Tibial nerve (tissue), 4 donors: ENCODE results near the gene EPHX1.

Source experiments
- EP300 ChIP-seq, 2 donors: sonication (generic); formaldehyde crosslinking; IDR thresholded peaks; one replicate each; pipeline ENCODE4 v1.6.1; 2017; ENCODE audit warnings: antibody characterized with exemption in 2 of 2, mild to moderate bottlenecking in 1 of 2
- POLR2A ChIP-seq, 2 donors: fragments of 450-650 bp; IDR thresholded peaks; one replicate each; pipeline ENCODE4 v1.6.1; 2017; ENCODE audit warnings: antibody characterized with exemption in 2 of 2, mild to moderate bottlenecking in 2 of 2, moderate library complexity in 2 of 2
- TF ChIP-seq, protein P1 (sequence below), 5 experiments: fragments of 200-600 bp in 3 of 5; fragments of 450-650 bp in 2 of 5; sonication (generic) in 3 of 5; IDR thresholded peaks; one replicate each; pipeline ENCODE4 v1.5.1; 2016 to 2019; ENCODE audit warnings: antibody characterized with exemption in 5 of 5, mild to moderate bottlenecking in 3 of 5, moderate library complexity in 2 of 5

DNA sequence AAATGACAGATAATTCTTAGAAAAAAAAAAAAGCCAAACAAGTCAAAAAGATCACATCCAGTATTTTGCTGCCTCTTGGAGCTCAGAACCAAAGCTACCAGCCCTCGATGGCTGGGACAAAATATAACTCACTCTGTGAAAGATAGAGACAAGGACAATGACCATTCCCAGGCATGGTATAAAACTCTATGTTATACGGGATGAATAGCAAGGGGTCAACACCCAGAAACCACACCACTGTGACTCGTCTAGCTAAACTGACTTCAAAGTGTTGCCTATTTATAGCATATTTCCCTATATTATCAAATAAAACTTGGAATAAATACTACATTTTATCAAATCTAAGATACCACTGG, 62.1 kb downstream of the EPHX1 start:
- TF ChIP-seq, protein P1, sequence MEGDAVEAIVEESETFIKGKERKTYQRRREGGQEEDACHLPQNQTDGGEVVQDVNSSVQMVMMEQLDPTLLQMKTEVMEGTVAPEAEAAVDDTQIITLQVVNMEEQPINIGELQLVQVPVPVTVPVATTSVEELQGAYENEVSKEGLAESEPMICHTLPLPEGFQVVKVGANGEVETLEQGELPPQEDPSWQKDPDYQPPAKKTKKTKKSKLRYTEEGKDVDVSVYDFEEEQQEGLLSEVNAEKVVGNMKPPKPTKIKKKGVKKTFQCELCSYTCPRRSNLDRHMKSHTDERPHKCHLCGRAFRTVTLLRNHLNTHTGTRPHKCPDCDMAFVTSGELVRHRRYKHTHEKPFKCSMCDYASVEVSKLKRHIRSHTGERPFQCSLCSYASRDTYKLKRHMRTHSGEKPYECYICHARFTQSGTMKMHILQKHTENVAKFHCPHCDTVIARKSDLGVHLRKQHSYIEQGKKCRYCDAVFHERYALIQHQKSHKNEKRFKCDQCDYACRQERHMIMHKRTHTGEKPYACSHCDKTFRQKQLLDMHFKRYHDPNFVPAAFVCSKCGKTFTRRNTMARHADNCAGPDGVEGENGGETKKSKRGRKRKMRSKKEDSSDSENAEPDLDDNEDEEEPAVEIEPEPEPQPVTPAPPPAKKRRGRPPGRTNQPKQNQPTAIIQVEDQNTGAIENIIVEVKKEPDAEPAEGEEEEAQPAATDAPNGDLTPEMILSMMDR (IDR thresholded peaks at IDR 0.05): no peak
- TF ChIP-seq POLR2A (IDR thresholded peaks at IDR 0.05) (no peak), EP300 (IDR thresholded peaks at IDR 0.05) (no peak)
